Measurements from ENCODE around the gene AK5.

The AK5 gene

DNA sequence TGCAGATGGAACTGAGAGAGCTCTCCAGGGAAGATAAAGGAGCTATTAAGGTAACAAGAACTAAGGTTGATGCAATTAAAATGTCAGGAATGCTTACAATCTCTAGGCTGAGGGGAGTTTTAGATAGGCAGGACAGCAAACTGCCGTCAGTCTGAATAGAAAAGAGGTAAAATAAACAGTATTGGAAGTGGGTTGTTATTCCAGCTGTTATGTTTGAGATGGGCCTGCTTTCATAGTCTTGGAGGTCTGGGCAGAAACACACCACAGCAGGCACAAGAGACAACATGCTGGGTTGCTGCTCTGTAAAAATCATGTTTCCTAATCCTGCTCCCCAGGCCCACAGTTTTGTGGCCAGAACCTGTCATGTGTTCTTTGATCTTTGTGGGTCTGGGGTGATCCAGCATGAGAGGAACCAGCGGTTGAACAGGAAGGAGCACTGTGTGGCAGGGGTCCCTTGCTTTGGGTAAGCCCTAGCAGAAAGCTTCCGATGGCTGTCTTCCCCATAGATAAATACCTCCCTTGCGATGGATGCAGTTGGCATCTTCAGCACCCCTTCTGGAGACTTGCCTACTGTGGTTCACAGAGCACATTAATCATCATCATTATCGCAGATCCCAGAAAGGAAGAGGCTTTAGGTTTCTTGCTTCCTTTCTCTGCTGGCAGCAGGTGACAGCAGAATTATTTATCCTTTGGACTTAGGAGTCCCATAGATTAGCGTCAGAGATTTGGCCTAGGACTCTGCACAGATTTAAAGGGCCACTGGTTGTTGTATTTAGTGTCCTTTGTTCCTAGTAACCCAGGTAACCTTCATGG lies 97.1 kb downstream of the AK5 start:
- TF ChIP-seq, protein P1, sequence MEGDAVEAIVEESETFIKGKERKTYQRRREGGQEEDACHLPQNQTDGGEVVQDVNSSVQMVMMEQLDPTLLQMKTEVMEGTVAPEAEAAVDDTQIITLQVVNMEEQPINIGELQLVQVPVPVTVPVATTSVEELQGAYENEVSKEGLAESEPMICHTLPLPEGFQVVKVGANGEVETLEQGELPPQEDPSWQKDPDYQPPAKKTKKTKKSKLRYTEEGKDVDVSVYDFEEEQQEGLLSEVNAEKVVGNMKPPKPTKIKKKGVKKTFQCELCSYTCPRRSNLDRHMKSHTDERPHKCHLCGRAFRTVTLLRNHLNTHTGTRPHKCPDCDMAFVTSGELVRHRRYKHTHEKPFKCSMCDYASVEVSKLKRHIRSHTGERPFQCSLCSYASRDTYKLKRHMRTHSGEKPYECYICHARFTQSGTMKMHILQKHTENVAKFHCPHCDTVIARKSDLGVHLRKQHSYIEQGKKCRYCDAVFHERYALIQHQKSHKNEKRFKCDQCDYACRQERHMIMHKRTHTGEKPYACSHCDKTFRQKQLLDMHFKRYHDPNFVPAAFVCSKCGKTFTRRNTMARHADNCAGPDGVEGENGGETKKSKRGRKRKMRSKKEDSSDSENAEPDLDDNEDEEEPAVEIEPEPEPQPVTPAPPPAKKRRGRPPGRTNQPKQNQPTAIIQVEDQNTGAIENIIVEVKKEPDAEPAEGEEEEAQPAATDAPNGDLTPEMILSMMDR (IDR thresholded peaks at IDR 0.05; ENCODE audit: insufficient read depth, low read depth, low read length, missing control alignments) = no peak
- DNase-seq (ENCODE audit: low read depth) = no peak
- H3K4me3 ChIP-seq (ENCODE audit: low read length) = no peak overlapping the region

DNA sequence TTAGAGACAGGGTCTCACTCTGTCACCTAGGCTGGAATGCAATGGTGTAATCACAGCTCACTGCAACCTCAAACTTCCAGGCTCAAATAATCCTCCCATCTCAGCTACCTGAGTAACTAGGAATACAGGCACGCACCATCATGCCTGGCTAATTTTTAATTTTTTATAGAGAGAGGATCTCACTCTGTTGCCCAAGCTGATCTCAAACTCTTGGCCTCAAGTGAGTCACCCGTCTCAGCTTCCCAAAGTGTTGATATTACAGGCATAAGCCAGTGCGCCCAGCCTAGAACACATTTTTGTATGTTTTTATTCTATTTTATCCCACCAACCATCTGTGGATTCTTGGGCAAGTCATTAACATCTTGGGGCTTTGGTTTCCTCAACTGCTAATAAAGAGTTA lies 100.5 kb downstream of the AK5 start:
- DNase-seq (ENCODE audit: low read depth) = peak; percentile 14
- TF ChIP-seq, protein P1 (IDR thresholded peaks at IDR 0.05; ENCODE audit: insufficient read depth, low read depth, low read length, missing control alignments) = no peak
- H3K4me3 ChIP-seq (ENCODE audit: low read length) = no peak overlapping the region

DNA sequence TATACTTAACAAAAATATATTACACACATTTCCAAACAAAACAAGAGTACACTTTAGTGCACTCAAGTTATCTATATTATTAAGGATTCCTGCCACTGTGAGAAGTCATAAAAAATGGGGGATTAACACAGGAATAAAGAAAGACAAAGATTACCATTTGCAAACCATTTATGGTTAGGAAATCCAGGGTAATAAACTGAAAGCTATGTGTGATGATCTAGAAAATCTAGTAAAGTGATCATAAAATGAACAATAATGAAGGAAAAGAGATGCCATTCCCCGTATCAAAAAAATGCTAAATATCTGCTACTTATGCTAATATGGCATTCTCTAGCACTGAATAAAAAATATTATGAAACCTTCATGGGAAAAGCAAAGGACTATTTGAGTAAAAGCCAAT lies 101.4 kb downstream of the AK5 start:
- no peak for DNase-seq (ENCODE audit: low read depth)

DNA sequence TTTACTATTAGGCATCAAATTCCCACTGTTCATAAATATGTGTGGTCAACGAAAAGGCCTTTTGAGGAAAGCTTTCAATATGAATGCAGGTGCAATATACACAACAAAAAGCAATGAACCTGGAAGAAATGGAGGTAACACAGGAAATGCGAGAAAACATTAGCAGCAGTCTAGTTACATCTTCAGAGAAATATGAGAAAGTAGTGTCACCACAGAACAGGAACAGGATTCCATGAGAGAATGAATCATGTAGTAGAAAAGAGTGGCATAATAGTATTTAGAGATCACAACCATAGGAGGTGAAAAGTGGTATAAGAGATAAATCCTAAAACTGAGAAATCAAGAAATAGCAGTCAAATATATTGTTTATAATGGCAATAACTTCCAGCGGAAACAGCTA lies 103.7 kb downstream of the AK5 start:
- TF ChIP-seq, protein P1 (IDR thresholded peaks at IDR 0.05; ENCODE audit: insufficient read depth, low read depth, low read length, missing control alignments) = no peak
- DNase-seq (ENCODE audit: low read depth) = no peak
- no peak overlapping the region for H3K4me3 ChIP-seq (ENCODE audit: low read length)

More for the DNA sequence above, 101.4 kb downstream of the AK5 start:
- TF ChIP-seq, protein P1 (IDR thresholded peaks at IDR 0.05; ENCODE audit: insufficient read depth, low read depth, low read length, missing control alignments) = no peak
- no peak overlapping the region for H3K4me3 ChIP-seq (ENCODE audit: low read length)

DNA sequence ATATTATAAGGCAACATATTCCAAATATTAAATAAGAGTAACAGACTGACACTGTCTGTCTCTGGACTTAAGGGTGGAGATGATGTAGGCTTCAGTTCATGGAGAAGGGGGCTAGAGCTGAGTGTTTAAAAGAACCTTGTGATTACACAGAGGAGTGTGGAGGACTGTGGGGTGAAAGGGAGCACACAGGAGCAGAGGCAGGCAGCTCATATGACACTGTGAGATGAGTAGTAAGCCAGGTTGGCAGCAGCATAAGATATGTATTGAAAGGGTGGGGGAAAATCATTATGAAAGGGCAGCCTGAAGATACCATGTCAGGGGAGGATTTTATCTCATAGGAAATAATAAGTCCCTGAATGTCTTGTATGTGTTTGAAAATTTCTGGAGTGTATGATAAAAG lies 104.5 kb downstream of the AK5 start:
- no peak overlapping the region for H3K4me3 ChIP-seq (ENCODE audit: low read length)
- TF ChIP-seq, protein P1 (IDR thresholded peaks at IDR 0.05; ENCODE audit: insufficient read depth, low read depth, low read length, missing control alignments) = no peak
- DNase-seq (ENCODE audit: low read depth) = no peak

DNA sequence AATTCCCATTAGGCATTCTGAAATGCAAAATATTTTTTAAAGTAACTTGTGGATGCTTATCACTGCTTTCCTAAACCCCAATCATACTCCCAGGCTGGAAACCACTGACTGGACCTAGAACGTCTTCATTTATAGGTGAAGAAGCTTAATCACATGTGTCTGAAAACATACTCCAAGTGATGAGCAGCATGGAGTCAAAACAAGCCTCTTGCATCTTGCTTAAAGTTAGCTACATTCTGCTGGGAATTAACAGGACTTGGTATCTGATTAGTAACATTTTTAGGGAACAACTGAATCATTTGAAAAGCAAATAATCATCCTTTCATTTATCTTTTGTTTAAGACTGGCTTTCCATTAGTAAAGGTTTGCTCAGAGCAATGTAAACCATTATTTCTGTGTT lies 105.7 kb downstream of the AK5 start:
- DNase-seq (ENCODE audit: low read depth) = no peak
- TF ChIP-seq, protein P1 (IDR thresholded peaks at IDR 0.05; ENCODE audit: insufficient read depth, low read depth, low read length, missing control alignments) = no peak
- H3K4me3 ChIP-seq (ENCODE audit: low read length) = no peak overlapping the region

DNA sequence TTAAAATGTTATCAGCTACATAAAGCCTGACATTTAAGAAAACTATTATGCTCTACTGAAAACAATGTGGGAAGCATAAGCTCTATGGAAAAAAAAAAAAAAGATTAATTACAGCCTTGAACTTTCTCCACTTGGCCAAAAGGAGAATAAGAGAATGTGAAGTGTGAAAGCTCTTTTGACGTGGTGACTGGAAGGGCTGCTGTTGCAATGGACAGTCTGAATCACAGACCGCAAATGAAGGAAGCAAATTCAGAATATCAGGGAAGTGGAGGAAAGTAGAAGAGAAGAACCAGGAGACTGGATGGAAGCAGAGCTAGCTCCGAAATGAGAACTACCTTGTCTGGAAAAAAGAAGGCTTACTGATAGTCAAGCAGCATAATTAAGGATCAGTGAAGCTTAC lies 106.8 kb downstream of the AK5 start:
- H3K4me3 ChIP-seq (ENCODE audit: low read length) = no peak overlapping the region
- TF ChIP-seq, protein P1 (IDR thresholded peaks at IDR 0.05; ENCODE audit: insufficient read depth, low read depth, low read length, missing control alignments) = no peak
- no peak for DNase-seq (ENCODE audit: low read depth)

Data from epithelial cell of esophagus (primary cell).